GM23338 (cell line): ENCODE measurements around the gene NPM3. TPM values are rescaled to one million over a fixed set of nuclear protein-coding genes. Genes with fewer than 3 reads are reported as not detected.

Source experiments
- ATAC-seq: fragments of 200-7000 bp; cut with Tn5 transposase; 3 replicates; pipeline ENCODE4 v1.9.1; 2020
- DNase-seq: peaks from one replicate; pipeline ENCODE4 v3.0.0-alpha.2; 2015; ENCODE audit warnings: low spot score
- H2AFZ ChIP-seq: fragments of 200-600 bp; sonication (generic); 2 replicates; pipeline ENCODE4 v1.8.0; 2016; ENCODE audit warnings: antibody characterized with exemption, mild to moderate bottlenecking, moderate library complexity
- H3F3A ChIP-seq: fragments of 200-600 bp; sonication (generic); replicated peaks from 2 replicates; pipeline ENCODE4 v1.8.0; 2017; ENCODE audit warnings: antibody characterized with exemption, mixed run types, low read depth
- H3K27ac ChIP-seq: fragments of 200-600 bp; sonication (generic); 2 replicates; pipeline ENCODE4 v1.6.1; 2016; ENCODE audit warnings: low read depth
- H3K27me3 ChIP-seq: fragments of 200-600 bp; sonication (generic); 2 replicates; pipeline ENCODE4 v1.8.0; 2016; ENCODE audit warnings: mild to moderate bottlenecking, mixed run types, moderate library complexity; ENCODE audit not compliant: insufficient read depth
- H3K36me3 ChIP-seq: fragments of 200-600 bp; sonication (generic); 2 replicates; pipeline ENCODE4 v1.8.0; 2016; ENCODE audit warnings: mild to moderate bottlenecking; ENCODE audit not compliant: insufficient read depth
- H3K4me1 ChIP-seq: fragments of 200-600 bp; sonication (generic); 2 replicates; pipeline ENCODE4 v1.8.0; 2016; ENCODE audit warnings: mild to moderate bottlenecking, moderate library complexity; ENCODE audit not compliant: insufficient read depth
- H3K4me2 ChIP-seq: fragments of 200-600 bp; sonication (generic); 2 replicates; pipeline ENCODE4 v1.7.1; 2017; ENCODE audit warnings: mixed run types
- H3K4me3 ChIP-seq: fragments of 200-600 bp; sonication (generic); 2 replicates; pipeline ENCODE4 v1.6.1; 2016; ENCODE audit warnings: mixed run types
- H3K79me2 ChIP-seq: fragments of 200-600 bp; sonication (generic); replicated peaks from 2 replicates; pipeline ENCODE4 v1.8.0; 2017; ENCODE audit warnings: mild to moderate bottlenecking; ENCODE audit not compliant: insufficient read depth
- H3K9me2 ChIP-seq: fragments of 200-600 bp; sonication (generic); 2 replicates; pipeline ENCODE4 v1.8.0; 2017; ENCODE audit not compliant: insufficient read depth
- H4K20me1 ChIP-seq: fragments of 200-600 bp; sonication (generic); replicated peaks from 2 replicates; pipeline ENCODE4 v1.8.0; 2017; ENCODE audit warnings: mild to moderate bottlenecking; ENCODE audit not compliant: insufficient read depth
- H3K27ac Mint-ChIP-seq: 2 replicates; pipeline ENCODE4 v1.8.0; 2020; ENCODE audit warnings: inconsistent platforms, mild to moderate bottlenecking, moderate library complexity, mixed read lengths
- H3K27me3 Mint-ChIP-seq: 3 replicates; pipeline ENCODE4 v1.8.0; 2022; ENCODE audit warnings: low read depth, mild to moderate bottlenecking, moderate library complexity, mixed read lengths, inconsistent platforms; ENCODE audit not compliant: insufficient read depth, poor library complexity
- H3K36me3 Mint-ChIP-seq: 3 replicates; pipeline ENCODE4 v1.8.0; 2021; ENCODE audit warnings: low read depth, mild to moderate bottlenecking, inconsistent platforms, moderate library complexity, mixed read lengths
- H3K4me1 Mint-ChIP-seq: 3 replicates; pipeline ENCODE4 v1.8.0; 2020; ENCODE audit warnings: mild to moderate bottlenecking, inconsistent platforms, mixed read lengths
- H3K4me3 Mint-ChIP-seq: 3 replicates; pipeline ENCODE4 v1.8.0; 2021; ENCODE audit warnings: moderate library complexity, mild to moderate bottlenecking, inconsistent platforms, mixed read lengths
- H3K9me3 Mint-ChIP-seq: 3 replicates; pipeline ENCODE4 v1.8.0; 2020; ENCODE audit warnings: moderate library complexity, mild to moderate bottlenecking, inconsistent platforms, mixed read lengths
- CREB1 ChIP-seq: fragments of 250-450 bp; sonication (Bioruptor Pico); IDR thresholded peaks from 2 replicates; pipeline ENCODE4 v1.5.0; 2020; ENCODE audit warnings: low read depth, mild to moderate bottlenecking, moderate library complexity
- EZH2 ChIP-seq: fragments of 200-600 bp; sonication (generic); IDR thresholded peaks from one replicate; pipeline ENCODE4 v1.8.0; 2017; ENCODE audit warnings: antibody characterized with exemption, mild to moderate bottlenecking, low read depth; ENCODE audit not compliant: unreplicated experiment
- EZH2phosphoT487 ChIP-seq: fragments of 200-600 bp; sonication (generic); IDR thresholded peaks from one replicate; pipeline ENCODE4 v1.8.1; 2018; ENCODE audit warnings: antibody characterized with exemption; ENCODE audit not compliant: unreplicated experiment
- NANOG ChIP-seq: IDR thresholded peaks from 2 replicates; pipeline ENCODE4 v1.6.1; 2016; ENCODE audit warnings: antibody characterized with exemption, borderline replicate concordance
- POLR2AphosphoS5 ChIP-seq: IDR thresholded peaks from 2 replicates; pipeline ENCODE4 v1.6.1; 2016; ENCODE audit warnings: antibody characterized with exemption, low read depth
- STAT1 ChIP-seq: IDR thresholded peaks from one replicate; pipeline ENCODE4 v1.6.1; 2016; ENCODE audit warnings: antibody characterized with exemption; ENCODE audit not compliant: unreplicated experiment
- ZNF114 ChIP-seq: fragments of 250-450 bp; sonication (Bioruptor Pico); IDR thresholded peaks from 2 replicates; pipeline ENCODE4 v1.5.0; 2020; ENCODE audit warnings: mild to moderate bottlenecking, moderate library complexity
- polyA plus RNA-seq: library from polyadenylated mRNA; unstranded; fragments of >200 nt; fragmentation: Nextera tagmentation; extraction: Ambion mirVana; gene quantifications from 2 replicates; pipeline ENCODE4 v1.2.1, GENCODE V29; 2016
- total RNA-seq: library from RNA; depleted of rRNA; stranded (reverse); fragments of >200 nt; shearing (Covaris generic); gene quantifications from 2 replicates; pipeline ENCODE4 v1.2.3, GENCODE V29; 2014
- TF ChIP-seq, protein P1 (sequence below), 2 experiments: fragments of 200-600 bp in 1 of 2; sonication (generic) in 1 of 2; conservative IDR thresholded peaks; 2 replicates each; pipeline versions ENCODE4 v1.5.1 to v1.6.1; 2016 to 2017; ENCODE audit warnings: antibody characterized with exemption in 2 of 2, low read depth in 2 of 2, mild to moderate bottlenecking in 2 of 2, moderate library complexity in 1 of 2
- TF ChIP-seq, protein P2 (sequence below): fragments of 250-450 bp; sonication (Bioruptor Pico); IDR thresholded peaks from 2 replicates; pipeline ENCODE4 v1.5.0; 2020; ENCODE audit warnings: mild to moderate bottlenecking, moderate library complexity
- TF ChIP-seq, protein P3 (sequence below): IDR thresholded peaks from 2 replicates; pipeline ENCODE4 v1.6.1; 2016; ENCODE audit warnings: antibody characterized with exemption

Gene NPM3
- total and polyA plus RNA-seq, 2 experiments from 2014 or later, result 31.5 to 258 TPM

DNA sequence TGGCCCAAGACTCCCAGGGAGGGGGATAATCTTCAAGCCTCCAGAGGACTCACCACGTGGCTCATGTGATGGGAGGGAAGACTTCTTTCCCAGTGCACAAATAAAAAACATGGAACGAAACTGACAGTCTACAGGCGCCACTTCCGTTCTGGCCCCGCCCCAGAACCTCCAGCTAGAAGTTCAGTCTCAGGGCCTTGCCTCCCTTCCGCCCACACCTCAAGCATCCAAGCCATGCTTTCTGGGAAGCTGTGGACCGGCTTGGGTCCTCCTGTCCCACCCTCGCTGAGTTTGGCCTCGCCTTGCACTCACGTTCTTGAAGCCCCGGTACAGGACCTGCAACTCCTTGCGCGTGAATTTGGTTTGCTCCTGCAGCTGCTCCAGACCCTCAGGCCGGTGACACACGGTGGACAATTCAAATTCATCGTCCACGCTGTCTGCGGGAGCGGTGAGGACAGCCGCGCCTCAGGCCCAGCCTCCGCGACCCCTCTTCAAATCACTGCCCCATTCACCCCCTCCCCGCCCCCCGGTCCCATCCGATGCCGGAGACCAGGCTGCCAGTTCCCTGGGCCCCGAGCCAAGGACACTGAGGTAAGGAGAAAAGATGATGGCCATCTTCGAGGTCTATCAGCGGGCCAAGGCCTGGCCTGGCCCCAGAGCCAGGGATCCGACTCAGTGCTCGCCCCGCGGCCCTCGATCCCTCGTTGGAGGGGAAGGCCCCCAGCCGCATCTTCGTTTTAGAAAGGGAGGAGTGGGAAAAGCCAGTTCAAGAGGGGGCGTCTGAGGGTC is 45.7 kb upstream of the NPM3 start:
- no peaks in the 10 kb centered on the region for H3K27me3 ChIP-seq
- no peaks in the 10 kb centered on the region for H3K36me3 ChIP-seq
- ATAC-seq (peak; percentile 5), DNase-seq (peak; percentile 31)
- Mint-ChIP-seq H3K9me3 (no peaks in the 10 kb centered on the region; the same call in 1 of the 3 replicates), H3K27me3 (peaks cover 20% of the 10 kb centered on the region), H3K4me1 (peaks cover 17% of the 10 kb centered on the region), H3K4me3 (peak overlapping the region; percentile 60), H3K27ac (no peak overlapping the region), H3K36me3 (peaks cover 3% of the 10 kb centered on the region; the same call in 1 of the 3 replicates)
- H3K79me2 ChIP-seq, result no peaks in the 10 kb centered on the region
- H3K4me3 ChIP-seq, result peak overlapping the region; percentile 63
- H2AFZ ChIP-seq, result no peak overlapping the region
- H3K4me1 ChIP-seq, result peaks cover 17% of the 10 kb centered on the region
- no peaks in the 10 kb centered on the region for H3K9me2 ChIP-seq
- no peak for TF ChIP-seq EZH2phosphoT487
- TF ChIP-seq NANOG, result no peak
- no peak for TF ChIP-seq ZNF114
- TF ChIP-seq, protein P1, sequence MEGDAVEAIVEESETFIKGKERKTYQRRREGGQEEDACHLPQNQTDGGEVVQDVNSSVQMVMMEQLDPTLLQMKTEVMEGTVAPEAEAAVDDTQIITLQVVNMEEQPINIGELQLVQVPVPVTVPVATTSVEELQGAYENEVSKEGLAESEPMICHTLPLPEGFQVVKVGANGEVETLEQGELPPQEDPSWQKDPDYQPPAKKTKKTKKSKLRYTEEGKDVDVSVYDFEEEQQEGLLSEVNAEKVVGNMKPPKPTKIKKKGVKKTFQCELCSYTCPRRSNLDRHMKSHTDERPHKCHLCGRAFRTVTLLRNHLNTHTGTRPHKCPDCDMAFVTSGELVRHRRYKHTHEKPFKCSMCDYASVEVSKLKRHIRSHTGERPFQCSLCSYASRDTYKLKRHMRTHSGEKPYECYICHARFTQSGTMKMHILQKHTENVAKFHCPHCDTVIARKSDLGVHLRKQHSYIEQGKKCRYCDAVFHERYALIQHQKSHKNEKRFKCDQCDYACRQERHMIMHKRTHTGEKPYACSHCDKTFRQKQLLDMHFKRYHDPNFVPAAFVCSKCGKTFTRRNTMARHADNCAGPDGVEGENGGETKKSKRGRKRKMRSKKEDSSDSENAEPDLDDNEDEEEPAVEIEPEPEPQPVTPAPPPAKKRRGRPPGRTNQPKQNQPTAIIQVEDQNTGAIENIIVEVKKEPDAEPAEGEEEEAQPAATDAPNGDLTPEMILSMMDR (conservative IDR thresholded peaks at IDR 0.05; ENCODE audit: low read depth in 2 of 2), result no peak
- TF ChIP-seq POLR2AphosphoS5, result no peak
- no peak for TF ChIP-seq CREB1
- TF ChIP-seq, protein P2, sequence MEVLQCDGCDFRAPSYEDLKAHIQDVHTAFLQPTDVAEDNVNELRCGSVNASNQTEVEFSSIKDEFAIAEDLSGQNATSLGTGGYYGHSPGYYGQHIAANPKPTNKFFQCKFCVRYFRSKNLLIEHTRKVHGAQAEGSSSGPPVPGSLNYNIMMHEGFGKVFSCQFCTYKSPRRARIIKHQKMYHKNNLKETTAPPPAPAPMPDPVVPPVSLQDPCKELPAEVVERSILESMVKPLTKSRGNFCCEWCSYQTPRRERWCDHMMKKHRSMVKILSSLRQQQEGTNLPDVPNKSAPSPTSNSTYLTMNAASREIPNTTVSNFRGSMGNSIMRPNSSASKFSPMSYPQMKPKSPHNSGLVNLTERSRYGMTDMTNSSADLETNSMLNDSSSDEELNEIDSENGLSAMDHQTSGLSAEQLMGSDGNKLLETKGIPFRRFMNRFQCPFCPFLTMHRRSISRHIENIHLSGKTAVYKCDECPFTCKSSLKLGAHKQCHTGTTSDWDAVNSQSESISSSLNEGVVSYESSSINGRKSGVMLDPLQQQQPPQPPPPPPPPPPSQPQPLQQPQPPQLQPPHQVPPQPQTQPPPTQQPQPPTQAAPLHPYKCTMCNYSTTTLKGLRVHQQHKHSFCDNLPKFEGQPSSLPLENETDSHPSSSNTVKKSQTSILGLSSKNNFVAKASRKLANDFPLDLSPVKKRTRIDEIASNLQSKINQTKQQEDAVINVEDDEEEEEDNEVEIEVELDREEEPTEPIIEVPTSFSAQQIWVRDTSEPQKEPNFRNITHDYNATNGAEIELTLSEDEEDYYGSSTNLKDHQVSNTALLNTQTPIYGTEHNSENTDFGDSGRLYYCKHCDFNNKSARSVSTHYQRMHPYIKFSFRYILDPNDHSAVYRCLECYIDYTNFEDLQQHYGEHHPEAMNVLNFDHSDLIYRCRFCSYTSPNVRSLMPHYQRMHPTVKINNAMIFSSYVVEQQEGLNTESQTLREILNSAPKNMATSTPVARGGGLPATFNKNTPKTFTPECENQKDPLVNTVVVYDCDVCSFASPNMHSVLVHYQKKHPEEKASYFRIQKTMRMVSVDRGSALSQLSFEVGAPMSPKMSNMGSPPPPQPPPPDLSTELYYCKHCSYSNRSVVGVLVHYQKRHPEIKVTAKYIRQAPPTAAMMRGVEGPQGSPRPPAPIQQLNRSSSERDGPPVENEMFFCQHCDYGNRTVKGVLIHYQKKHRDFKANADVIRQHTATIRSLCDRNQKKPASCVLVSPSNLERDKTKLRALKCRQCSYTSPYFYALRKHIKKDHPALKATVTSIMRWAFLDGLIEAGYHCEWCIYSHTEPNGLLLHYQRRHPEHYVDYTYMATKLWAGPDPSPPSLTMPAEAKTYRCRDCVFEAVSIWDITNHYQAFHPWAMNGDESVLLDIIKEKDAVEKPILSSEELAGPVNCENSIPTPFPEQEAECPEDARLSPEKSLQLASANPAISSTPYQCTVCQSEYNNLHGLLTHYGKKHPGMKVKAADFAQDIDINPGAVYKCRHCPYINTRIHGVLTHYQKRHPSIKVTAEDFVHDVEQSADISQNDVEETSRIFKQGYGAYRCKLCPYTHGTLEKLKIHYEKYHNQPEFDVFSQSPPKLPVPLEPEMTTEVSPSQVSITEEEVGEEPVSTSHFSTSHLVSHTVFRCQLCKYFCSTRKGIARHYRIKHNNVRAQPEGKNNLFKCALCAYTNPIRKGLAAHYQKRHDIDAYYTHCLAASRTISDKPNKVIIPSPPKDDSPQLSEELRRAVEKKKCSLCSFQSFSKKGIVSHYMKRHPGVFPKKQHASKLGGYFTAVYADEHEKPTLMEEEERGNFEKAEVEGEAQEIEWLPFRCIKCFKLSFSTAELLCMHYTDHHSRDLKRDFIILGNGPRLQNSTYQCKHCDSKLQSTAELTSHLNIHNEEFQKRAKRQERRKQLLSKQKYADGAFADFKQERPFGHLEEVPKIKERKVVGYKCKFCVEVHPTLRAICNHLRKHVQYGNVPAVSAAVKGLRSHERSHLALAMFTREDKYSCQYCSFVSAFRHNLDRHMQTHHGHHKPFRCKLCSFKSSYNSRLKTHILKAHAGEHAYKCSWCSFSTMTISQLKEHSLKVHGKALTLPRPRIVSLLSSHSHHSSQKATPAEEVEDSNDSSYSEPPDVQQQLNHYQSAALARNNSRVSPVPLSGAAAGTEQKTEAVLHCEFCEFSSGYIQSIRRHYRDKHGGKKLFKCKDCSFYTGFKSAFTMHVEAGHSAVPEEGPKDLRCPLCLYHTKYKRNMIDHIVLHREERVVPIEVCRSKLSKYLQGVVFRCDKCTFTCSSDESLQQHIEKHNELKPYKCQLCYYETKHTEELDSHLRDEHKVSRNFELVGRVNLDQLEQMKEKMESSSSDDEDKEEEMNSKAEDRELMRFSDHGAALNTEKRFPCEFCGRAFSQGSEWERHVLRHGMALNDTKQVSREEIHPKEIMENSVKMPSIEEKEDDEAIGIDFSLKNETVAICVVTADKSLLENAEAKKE (CRISPR knock-in tag), result no peak
- TF ChIP-seq STAT1, result no peak
- TF ChIP-seq, protein P3, sequence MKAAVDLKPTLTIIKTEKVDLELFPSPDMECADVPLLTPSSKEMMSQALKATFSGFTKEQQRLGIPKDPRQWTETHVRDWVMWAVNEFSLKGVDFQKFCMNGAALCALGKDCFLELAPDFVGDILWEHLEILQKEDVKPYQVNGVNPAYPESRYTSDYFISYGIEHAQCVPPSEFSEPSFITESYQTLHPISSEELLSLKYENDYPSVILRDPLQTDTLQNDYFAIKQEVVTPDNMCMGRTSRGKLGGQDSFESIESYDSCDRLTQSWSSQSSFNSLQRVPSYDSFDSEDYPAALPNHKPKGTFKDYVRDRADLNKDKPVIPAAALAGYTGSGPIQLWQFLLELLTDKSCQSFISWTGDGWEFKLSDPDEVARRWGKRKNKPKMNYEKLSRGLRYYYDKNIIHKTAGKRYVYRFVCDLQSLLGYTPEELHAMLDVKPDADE, result no peak
- TF ChIP-seq EZH2, result no peak
- no peak overlapping the region for H3K27ac ChIP-seq
- H4K20me1 ChIP-seq, result peaks cover 4% of the 10 kb centered on the region
- H3K4me2 ChIP-seq, result peak overlapping the region; percentile 88
- H3F3A ChIP-seq, result peaks cover 18% of the 10 kb centered on the region
